Neural progenitor cell (in vitro differentiated cells): ENCODE data around the gene BIRC5.

Experiments used
- CTCF ChIP-seq: fragments of 200-600 bp; sonication (generic); IDR thresholded peaks from 2 replicates; pipeline ENCODE4 v1.5.1; 2017; ENCODE audit warnings: antibody characterized with exemption, mild to moderate bottlenecking
- EZH2phosphoT487 ChIP-seq: fragments of 200-600 bp; sonication (generic); IDR thresholded peaks from 2 replicates; pipeline ENCODE4 v1.6.1; 2017; ENCODE audit warnings: antibody characterized with exemption

- TF ChIP-seq CTCF (no peak), EZH2phosphoT487 (no peak)
Measured at GRCh38 chr17:78196716-78197115, 17.3 kb upstream of the BIRC5 start.
